ENCODE results near the gene ELOA.

- TF ChIP-seq CTCF (conservative IDR thresholded peaks at IDR 0.05; ENCODE audit: low read depth, low read length): no peak; the same call in 1 of the 2 replicates
- no peak for TF ChIP-seq EZH2 (IDR thresholded peaks at IDR 0.05; ENCODE audit: borderline replicate concordance, low read depth, low read length, poor library complexity, severe bottlenecking)
Observed at GRCh38 chr1:23798662-23799142, 55.4 kb downstream of the ELOA start.

All from A673 (cell line).